ENCODE data around the gene MAP4K4.

MAP4K4 gene

GRCh38 chr2:101788565-101788964 lies 91.1 kb downstream of the MAP4K4 start:
- TF ChIP-seq EZH2phosphoT487 (IDR thresholded peaks at IDR 0.05; ENCODE audit: borderline replicate concordance) = no peak
- TF ChIP-seq, protein P1, sequence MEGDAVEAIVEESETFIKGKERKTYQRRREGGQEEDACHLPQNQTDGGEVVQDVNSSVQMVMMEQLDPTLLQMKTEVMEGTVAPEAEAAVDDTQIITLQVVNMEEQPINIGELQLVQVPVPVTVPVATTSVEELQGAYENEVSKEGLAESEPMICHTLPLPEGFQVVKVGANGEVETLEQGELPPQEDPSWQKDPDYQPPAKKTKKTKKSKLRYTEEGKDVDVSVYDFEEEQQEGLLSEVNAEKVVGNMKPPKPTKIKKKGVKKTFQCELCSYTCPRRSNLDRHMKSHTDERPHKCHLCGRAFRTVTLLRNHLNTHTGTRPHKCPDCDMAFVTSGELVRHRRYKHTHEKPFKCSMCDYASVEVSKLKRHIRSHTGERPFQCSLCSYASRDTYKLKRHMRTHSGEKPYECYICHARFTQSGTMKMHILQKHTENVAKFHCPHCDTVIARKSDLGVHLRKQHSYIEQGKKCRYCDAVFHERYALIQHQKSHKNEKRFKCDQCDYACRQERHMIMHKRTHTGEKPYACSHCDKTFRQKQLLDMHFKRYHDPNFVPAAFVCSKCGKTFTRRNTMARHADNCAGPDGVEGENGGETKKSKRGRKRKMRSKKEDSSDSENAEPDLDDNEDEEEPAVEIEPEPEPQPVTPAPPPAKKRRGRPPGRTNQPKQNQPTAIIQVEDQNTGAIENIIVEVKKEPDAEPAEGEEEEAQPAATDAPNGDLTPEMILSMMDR (conservative IDR thresholded peaks at IDR 0.05; ENCODE audit: low read length) = no peak
- no peaks in the 10 kb centered on the region for H3K4me1 ChIP-seq (ENCODE audit: insufficient read depth, low read length, poor library complexity, severe bottlenecking)
- no peak overlapping the region for H3K4me3 ChIP-seq (ENCODE audit: low read length, poor library complexity, severe bottlenecking)
- H3K36me3 ChIP-seq (ENCODE audit: insufficient read depth, low read length) = peaks cover 21% of the 10 kb centered on the region; the same call in 1 of the 2 replicates
- H3F3A ChIP-seq (ENCODE audit: low read depth) = no peaks in the 10 kb centered on the region
- H3K9ac ChIP-seq (ENCODE audit: low read depth, low read length, poor library complexity, severe bottlenecking) = no peak overlapping the region
- peaks cover 87% of the 10 kb centered on the region for H3K79me2 ChIP-seq (ENCODE audit: insufficient read depth, low read length)
- peaks cover 56% of the 10 kb centered on the region for H4K20me1 ChIP-seq (ENCODE audit: insufficient read depth, low read length, poor library complexity, severe bottlenecking)
- H3K27me3 ChIP-seq (ENCODE audit: insufficient read depth, low read length, poor library complexity, severe bottlenecking) = no peaks in the 10 kb centered on the region
- no peak overlapping the region for H3K4me2 ChIP-seq (ENCODE audit: low read depth, low read length, poor library complexity, severe bottlenecking)
- H3K9me2 ChIP-seq (replicated peaks; ENCODE audit: low read depth, low read length) = no peaks in the 10 kb centered on the region
- no peak overlapping the region for H2AFZ ChIP-seq (ENCODE audit: low read length)
- H3K9me3 ChIP-seq (ENCODE audit: insufficient read depth, low read depth, low read length) = no peaks in the 10 kb centered on the region

DNA sequence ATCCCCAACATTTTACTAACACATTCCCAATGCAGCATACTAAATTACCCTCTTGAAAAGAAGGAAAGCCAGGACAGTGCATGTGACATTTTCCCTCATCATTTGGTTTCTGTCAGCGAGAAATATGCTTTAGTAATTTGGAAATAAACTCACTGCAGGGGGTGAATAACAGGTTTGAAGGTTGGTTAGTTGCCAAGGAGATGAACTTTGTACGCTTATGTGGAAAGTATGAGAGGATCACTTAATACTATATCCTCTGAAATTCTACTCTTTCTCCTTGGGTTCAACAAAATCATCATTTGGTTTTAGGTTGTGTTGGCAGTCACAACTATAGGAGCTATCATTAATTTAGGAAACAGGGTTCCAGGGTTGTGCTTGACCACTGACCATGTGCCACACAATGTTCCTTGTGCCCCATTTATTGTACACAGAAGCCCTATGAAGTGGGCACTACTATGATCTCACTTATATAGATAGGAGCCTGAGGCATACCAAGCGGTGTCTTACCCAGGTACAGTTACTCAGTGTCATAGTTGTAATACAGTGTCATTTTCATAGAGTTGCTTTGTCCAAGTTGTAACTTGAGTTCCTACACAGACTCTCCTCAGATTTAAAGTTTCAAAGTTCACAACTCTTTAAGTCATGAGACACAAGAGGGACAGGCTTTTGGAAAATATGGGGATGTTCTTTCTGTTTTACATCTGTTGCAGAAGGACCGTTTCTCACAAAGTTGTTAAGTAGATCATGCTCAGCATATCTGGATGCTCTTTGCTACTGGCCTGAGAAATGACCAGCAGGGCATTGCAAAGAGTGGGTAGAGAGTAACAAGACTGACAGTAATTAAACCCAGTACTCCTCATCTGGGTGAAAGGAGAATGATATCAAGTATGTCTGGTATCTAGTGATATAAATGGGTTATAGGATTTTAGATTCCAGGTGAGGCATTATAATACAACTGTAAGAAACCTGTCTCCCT lies 91.8 kb downstream of the MAP4K4 start:
- Histone ChIP-seq H3K4me3 (ENCODE audit: low read length, poor library complexity, severe bottlenecking) (no peak overlapping the region), H3K79me2 (ENCODE audit: insufficient read depth, low read length) (peaks cover 87% of the 10 kb centered on the region)

DNA sequence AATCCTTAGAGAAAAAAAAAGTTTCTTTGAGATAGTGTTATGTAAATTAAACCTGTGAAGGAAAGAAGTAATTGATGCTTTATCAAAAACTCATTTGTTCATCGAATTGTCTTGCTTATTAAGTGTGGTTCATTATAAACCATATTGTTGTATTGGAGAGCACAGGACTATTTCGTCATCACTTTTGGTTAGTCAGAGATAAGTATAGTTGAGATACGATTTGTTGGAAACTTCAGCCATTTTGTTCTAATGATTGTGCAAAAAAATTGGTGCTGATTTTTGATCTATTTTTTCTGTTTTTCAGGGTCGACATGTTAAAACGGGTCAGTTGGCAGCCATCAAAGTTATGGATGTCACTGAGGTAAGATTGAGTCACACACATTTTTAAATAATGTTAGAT lies 92.9 kb downstream of the MAP4K4 start:
- Histone ChIP-seq H3K36me3 (ENCODE audit: insufficient read depth, low read length) (peaks cover 26% of the 10 kb centered on the region; the same call in 1 of the 2 replicates), H2AFZ (ENCODE audit: low read length) (no peak overlapping the region), H3K9me2 (replicated peaks; ENCODE audit: low read depth, low read length) (no peaks in the 10 kb centered on the region), H3K79me2 (ENCODE audit: insufficient read depth, low read length) (peaks cover 87% of the 10 kb centered on the region), H3K4me3 (ENCODE audit: low read length, poor library complexity, severe bottlenecking) (no peak overlapping the region), H3K9me3 (ENCODE audit: insufficient read depth, low read depth, low read length) (no peaks in the 10 kb centered on the region), H3K27me3 (ENCODE audit: insufficient read depth, low read length, poor library complexity, severe bottlenecking) (no peaks in the 10 kb centered on the region), H3K4me1 (ENCODE audit: insufficient read depth, low read length, poor library complexity, severe bottlenecking) (no peaks in the 10 kb centered on the region), H3K9ac (ENCODE audit: low read depth, low read length, poor library complexity, severe bottlenecking) (no peak overlapping the region), H3F3A (ENCODE audit: low read depth) (no peaks in the 10 kb centered on the region), H4K20me1 (ENCODE audit: insufficient read depth, low read length, poor library complexity, severe bottlenecking) (peaks cover 59% of the 10 kb centered on the region), H3K4me2 (ENCODE audit: low read depth, low read length, poor library complexity, severe bottlenecking) (no peak overlapping the region)
- TF ChIP-seq EZH2phosphoT487 (IDR thresholded peaks at IDR 0.05; ENCODE audit: borderline replicate concordance) = no peak
- TF ChIP-seq, protein P1 (conservative IDR thresholded peaks at IDR 0.05; ENCODE audit: low read length) = no peak

More for the DNA sequence above, 91.8 kb downstream of the MAP4K4 start:
- Histone ChIP-seq H4K20me1 (ENCODE audit: insufficient read depth, low read length, poor library complexity, severe bottlenecking) (peaks cover 56% of the 10 kb centered on the region), H3F3A (ENCODE audit: low read depth) (no peaks in the 10 kb centered on the region), H3K9me3 (ENCODE audit: insufficient read depth, low read depth, low read length) (no peaks in the 10 kb centered on the region), H2AFZ (ENCODE audit: low read length) (no peak overlapping the region), H3K4me1 (ENCODE audit: insufficient read depth, low read length, poor library complexity, severe bottlenecking) (no peaks in the 10 kb centered on the region), H3K9ac (ENCODE audit: low read depth, low read length, poor library complexity, severe bottlenecking) (no peak overlapping the region), H3K27me3 (ENCODE audit: insufficient read depth, low read length, poor library complexity, severe bottlenecking) (no peaks in the 10 kb centered on the region), H3K36me3 (ENCODE audit: insufficient read depth, low read length) (peaks cover 26% of the 10 kb centered on the region; the same call in 1 of the 2 replicates), H3K4me2 (ENCODE audit: low read depth, low read length, poor library complexity, severe bottlenecking) (no peak overlapping the region), H3K9me2 (replicated peaks; ENCODE audit: low read depth, low read length) (no peaks in the 10 kb centered on the region)
- TF ChIP-seq EZH2phosphoT487 (IDR thresholded peaks at IDR 0.05; ENCODE audit: borderline replicate concordance) = no peak
- TF ChIP-seq, protein P1 (conservative IDR thresholded peaks at IDR 0.05; ENCODE audit: low read length) = no peak
